MCF 10A (cell line): ENCODE results near the gene PHC1. TPM values are rescaled to one million over a fixed set of nuclear protein-coding genes. Genes with fewer than 3 reads are reported as not detected.

Experiments
- BruUV-seq: library from RNA; stranded (reverse); fragments of 400-500 nt; replicated peaks from 2 replicates; lab custom pipeline; 2021; lab: Mats Ljungman, UMichigan
- CTCF ChIA-PET: fragments of 300-600 bp; sonication (Branson Sonifier 250); formaldehyde crosslinking; extraction: SDS; loops from one replicate; lab custom pipeline; 2021; ENCODE audit warnings: antibody characterized with exemption, inconsistent platforms; lab: Yijun Ruan, JAX
- POLR2A ChIA-PET: fragments of 300-600, 350-650 bp; sonication (Branson Sonifier 250); formaldehyde crosslinking; extraction: SDS; loops from one replicate; lab custom pipeline; 2020; ENCODE audit warnings: antibody characterized with exemption, inconsistent platforms; lab: Yijun Ruan, JAX
- DNase-seq: peaks from one replicate; pipeline ENCODE4 v3.0.0-alpha.2; 2018; ENCODE audit not compliant: unreplicated experiment
- H3K27ac Mint-ChIP-seq: one replicate; pipeline ENCODE4 v1.8.0; 2022; ENCODE audit warnings: mild to moderate bottlenecking, low read depth, mixed read lengths; ENCODE audit not compliant: unreplicated experiment
- H3K27me3 Mint-ChIP-seq: one replicate; pipeline ENCODE4 v1.8.0; 2022; ENCODE audit warnings: mixed read lengths; ENCODE audit not compliant: insufficient read depth, unreplicated experiment
- H3K36me3 Mint-ChIP-seq: one replicate; pipeline ENCODE4 v1.8.0; 2022; ENCODE audit warnings: mild to moderate bottlenecking, moderate library complexity, mixed read lengths; ENCODE audit not compliant: insufficient read depth, unreplicated experiment
- H3K4me1 Mint-ChIP-seq: one replicate; pipeline ENCODE4 v1.8.0; 2022; ENCODE audit warnings: mixed read lengths; ENCODE audit not compliant: insufficient read depth, unreplicated experiment
- H3K4me3 Mint-ChIP-seq: one replicate; pipeline ENCODE4 v1.8.0; 2022; ENCODE audit warnings: mild to moderate bottlenecking, moderate library complexity, mixed read lengths; ENCODE audit not compliant: unreplicated experiment
- H3K9me3 Mint-ChIP-seq: one replicate; pipeline ENCODE4 v1.8.0; 2022; ENCODE audit warnings: mixed read lengths; ENCODE audit not compliant: unreplicated experiment
- CTCF ChIP-seq: fragments of 200-600 bp; IDR thresholded peaks from one replicate; pipeline ENCODE4 v1.8.0; 2022; ENCODE audit warnings: antibody characterized with exemption, mild to moderate bottlenecking; ENCODE audit not compliant: unreplicated experiment
- intact Hi-C: fragments of 100-400 bp; cut with micrococcal nuclease; formaldehyde crosslinking; loops from 2 replicates; pipeline ENCODE4 v1.14.1; 2022
- total RNA-seq: library from RNA; stranded (reverse); gene quantifications from 2 replicates; pipeline ENCODE4 v1.2.3, GENCODE V29; 2022

PHC1 gene
- total RNA-seq, 1 experiment from 2014 or later = 23.0 TPM

DNA sequence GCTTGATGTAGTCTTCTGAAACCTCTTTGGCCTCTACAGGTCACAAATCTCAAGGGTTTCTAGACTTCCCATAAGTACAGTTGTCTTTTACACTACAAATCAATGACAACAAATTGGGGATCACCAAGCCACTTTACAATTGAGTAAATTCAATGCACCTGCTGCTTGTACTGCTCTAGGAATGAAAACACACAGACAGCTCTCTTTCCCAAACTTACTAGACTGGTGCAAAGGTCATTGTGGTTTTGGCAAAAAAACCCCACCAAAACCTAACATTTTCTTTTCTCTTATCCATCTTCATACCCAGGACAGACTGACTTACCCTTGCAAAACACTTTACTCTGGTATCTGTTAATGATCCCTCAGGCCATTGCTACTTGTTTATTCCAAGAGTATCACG, 32.4 kb downstream of the PHC1 start:
- BruUV-seq = no TSS peak
- DNase-seq = no peak
- CTCF ChIA-PET = interaction anchor here (0.7 to 3.8 kb wide), 6 partner anchors 8 to 166 kb away, joined by 3 to 15 read pairs (median 4); no protein-coding TSS in a partner anchor
- no peaks in the 10 kb centered on the region for H3K9me3 Mint-ChIP-seq
- no peak for TF ChIP-seq CTCF
- H3K4me3 Mint-ChIP-seq = no peak overlapping the region
- peaks cover 46% of the 10 kb centered on the region for H3K36me3 Mint-ChIP-seq
- H3K27me3 Mint-ChIP-seq = no peaks in the 10 kb centered on the region
- intact Hi-C loops = loop anchor here (5.0 kb wide), 1 partner anchor 249 kb away; the partner anchor contains the start of gene RIMKLB
- H3K27ac Mint-ChIP-seq = peak overlapping the region; percentile 100
- POLR2A ChIA-PET = interaction anchor here (0.7 to 6.2 kb wide), 3 partner anchors 32 to 268 kb away, joined by 3 to 76 read pairs (median 4); partner anchors contain the start of gene PHC1
- H3K4me1 Mint-ChIP-seq = peaks cover 20% of the 10 kb centered on the region

- Mint-ChIP-seq H3K27ac (peak overlapping the region; percentile 100), H3K9me3 (no peaks in the 10 kb centered on the region), H3K27me3 (no peaks in the 10 kb centered on the region), H3K4me1 (peaks cover 20% of the 10 kb centered on the region), H3K36me3 (peaks cover 37% of the 10 kb centered on the region), H3K4me3 (no peak overlapping the region)
- BruUV-seq = no TSS peak
- intact Hi-C loops = loop anchor here (2.0 to 5.0 kb wide), 2 partner anchors 33 to 250 kb away; partner anchors contain the start of genes PHC1 and RIMKLB
- ChIA-PET POLR2A (interaction anchor here (1.2 to 6.2 kb wide), 4 partner anchors 9 to 260 kb away, joined by 4 to 76 read pairs (median 16); partner anchors contain the start of gene PHC1), CTCF (interaction anchor here (0.6 to 3.8 kb wide), 8 partner anchors 9 to 260 kb away, joined by 3 to 15 read pairs (median 4); no protein-coding TSS in a partner anchor)
- TF ChIP-seq CTCF = no peak
- DNase-seq = no peak
These were observed 33.4 kb downstream of the PHC1 start for GRCh38 chr12:8947737-8948136.

DNA sequence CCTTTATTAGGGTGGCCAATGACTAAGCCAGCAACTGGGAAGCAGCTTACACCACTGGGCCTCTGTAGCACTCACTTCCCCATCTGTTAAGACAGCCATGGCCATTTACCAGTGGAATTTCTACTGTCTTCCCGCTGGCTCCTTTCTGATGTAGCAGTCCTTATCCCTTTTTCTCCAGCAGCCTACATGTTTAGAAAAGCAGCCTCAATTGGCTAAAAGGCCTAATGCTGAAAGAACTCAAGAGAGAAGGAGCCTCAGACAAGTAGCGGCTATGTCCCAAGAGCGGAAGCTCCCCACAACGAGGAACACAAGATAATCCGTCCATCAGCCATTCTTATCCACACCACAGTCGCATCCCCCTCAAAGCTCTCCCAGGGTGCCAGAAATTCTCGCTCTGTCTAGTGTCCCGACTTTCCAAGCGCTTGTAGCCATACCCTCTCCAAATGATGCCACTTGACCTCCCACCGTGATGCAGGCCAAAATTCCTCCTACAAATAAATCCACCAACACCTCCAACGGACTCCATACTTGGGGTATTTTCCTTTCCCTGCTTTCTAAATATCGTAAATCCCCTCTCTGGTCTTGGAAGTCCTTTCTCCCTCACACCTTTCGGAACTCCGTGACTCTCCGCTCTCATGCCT, 34.5 kb downstream of the PHC1 start:
- Mint-ChIP-seq H3K9me3 (no peaks in the 10 kb centered on the region), H3K27me3 (no peaks in the 10 kb centered on the region), H3K27ac (peak overlapping the region; percentile 100), H3K4me3 (peak overlapping the region; percentile 100), H3K36me3 (peaks cover 32% of the 10 kb centered on the region), H3K4me1 (peaks cover 20% of the 10 kb centered on the region)
- POLR2A ChIA-PET = interaction anchor here (0.8 to 6.2 kb wide), 20 partner anchors 10 to 318 kb away, joined by 3 to 76 read pairs (median 4); partner anchors contain the start of genes PHC1 and RIMKLB
- TSS peak; percentile 50 for BruUV-seq
- intact Hi-C loops = loop anchor here (2.0 to 5.0 kb wide), 2 partner anchors 34 to 252 kb away; partner anchors contain the start of genes PHC1 and RIMKLB
- no peak for TF ChIP-seq CTCF
- DNase-seq = peak; percentile 17
- CTCF ChIA-PET = interaction anchor here (0.6 to 4.0 kb wide), 18 partner anchors 27 to 1047 kb away, joined by 3 to 41 read pairs (median 4); partner anchors contain the start of gene PHC1
